ENCODE data around the gene CCDC78. TPM values are rescaled to one million over a fixed set of nuclear protein-coding genes. Genes with fewer than 3 reads are reported as not detected.

CCDC78 gene
- total RNA-seq, 1 experiment from 2014 or later, result 20.2 TPM

- TF ChIP-seq FOXP4 (CRISPR knock-in tag; IDR thresholded peaks at IDR 0.05) (peak; percentile 82), NR1H2 (CRISPR knock-in tag; IDR thresholded peaks at IDR 0.05) (no peak), FOXP1 (CRISPR knock-in tag; IDR thresholded peaks at IDR 0.05; ENCODE audit: borderline replicate concordance) (peak; percentile 85; the same call in 1 of the 2 replicates), E2F5 (CRISPR knock-in tag; IDR thresholded peaks at IDR 0.05) (0 out of 2 replicates have a peak, but pooled peaks have one; percentile 62)
Observed at GRCh38 chr16:679814-680624, 46.2 kb downstream of the CCDC78 start, which contains the start of gene STUB1 (continued).

GRCh38 chr16:678858-679813 lies 47.1 kb downstream of the CCDC78 start:
- Mint-ChIP-seq H3K27ac (peak overlapping the region; percentile 85), H3K36me3 (peaks cover 20% of the 10 kb centered on the region), H3K9me3 (no peaks in the 10 kb centered on the region), H3K4me1 (peaks cover 31% of the 10 kb centered on the region), H3K4me3 (peak overlapping the region; percentile 67), H3K27me3 (ENCODE audit: low read depth) (no peaks in the 10 kb centered on the region)
- DNase-seq (ENCODE audit: low spot score) (peak; percentile 70), ATAC-seq (peak; percentile 9)
- TF ChIP-seq USF2 (CRISPR knock-in tag; IDR thresholded peaks at IDR 0.05), result peak; percentile 49; the same call in 1 of the 2 replicates
- no peak for TF ChIP-seq FOXK1 (CRISPR knock-in tag; IDR thresholded peaks at IDR 0.05)
- TF ChIP-seq AFF4 (CRISPR knock-in tag; IDR thresholded peaks at IDR 0.05; ENCODE audit: borderline replicate concordance), result no peak
- no peak for TF ChIP-seq TEAD4 (CRISPR knock-in tag; IDR thresholded peaks at IDR 0.05)
- peak; percentile 54 for TF ChIP-seq SP1 (CRISPR knock-in tag; conservative IDR thresholded peaks at IDR 0.05)
- no peak for TF ChIP-seq ZBTB21 (CRISPR knock-in tag; IDR thresholded peaks at IDR 0.05; ENCODE audit: borderline replicate concordance)
- TF ChIP-seq GTF2I (CRISPR knock-in tag; conservative IDR thresholded peaks at IDR 0.05), result no peak
- no peak for TF ChIP-seq NFYB (CRISPR knock-in tag; conservative IDR thresholded peaks at IDR 0.05; ENCODE audit: low read depth)
- TF ChIP-seq PRRX2 (CRISPR knock-in tag; IDR thresholded peaks at IDR 0.05), result no peak
- no peak for TF ChIP-seq NFE2L1 (CRISPR knock-in tag; IDR thresholded peaks at IDR 0.05)
- no peak for TF ChIP-seq ZNF416 (CRISPR knock-in tag; IDR thresholded peaks at IDR 0.05)
- TF ChIP-seq ZNF423 (CRISPR knock-in tag; IDR thresholded peaks at IDR 0.05), result peak; percentile 22; the same call in 1 of the 2 replicates
- ChIA-PET POLR2A (interaction anchor here (0.6 to 1.9 kb wide), 3 partner anchors 11 to 91 kb away, joined by 3 to 5 read pairs (median 4); partner anchors contain the start of gene WDR24), CTCF (interaction anchor here (0.6 to 3.1 kb wide), 14 partner anchors 10 to 220 kb away, joined by 3 to 21 read pairs (median 5); partner anchors contain the start of genes METRN, RHOT2 and WDR24)

Data from WTC11 (cell line).